ENCODE results near the gene SPTBN5.

DNA sequence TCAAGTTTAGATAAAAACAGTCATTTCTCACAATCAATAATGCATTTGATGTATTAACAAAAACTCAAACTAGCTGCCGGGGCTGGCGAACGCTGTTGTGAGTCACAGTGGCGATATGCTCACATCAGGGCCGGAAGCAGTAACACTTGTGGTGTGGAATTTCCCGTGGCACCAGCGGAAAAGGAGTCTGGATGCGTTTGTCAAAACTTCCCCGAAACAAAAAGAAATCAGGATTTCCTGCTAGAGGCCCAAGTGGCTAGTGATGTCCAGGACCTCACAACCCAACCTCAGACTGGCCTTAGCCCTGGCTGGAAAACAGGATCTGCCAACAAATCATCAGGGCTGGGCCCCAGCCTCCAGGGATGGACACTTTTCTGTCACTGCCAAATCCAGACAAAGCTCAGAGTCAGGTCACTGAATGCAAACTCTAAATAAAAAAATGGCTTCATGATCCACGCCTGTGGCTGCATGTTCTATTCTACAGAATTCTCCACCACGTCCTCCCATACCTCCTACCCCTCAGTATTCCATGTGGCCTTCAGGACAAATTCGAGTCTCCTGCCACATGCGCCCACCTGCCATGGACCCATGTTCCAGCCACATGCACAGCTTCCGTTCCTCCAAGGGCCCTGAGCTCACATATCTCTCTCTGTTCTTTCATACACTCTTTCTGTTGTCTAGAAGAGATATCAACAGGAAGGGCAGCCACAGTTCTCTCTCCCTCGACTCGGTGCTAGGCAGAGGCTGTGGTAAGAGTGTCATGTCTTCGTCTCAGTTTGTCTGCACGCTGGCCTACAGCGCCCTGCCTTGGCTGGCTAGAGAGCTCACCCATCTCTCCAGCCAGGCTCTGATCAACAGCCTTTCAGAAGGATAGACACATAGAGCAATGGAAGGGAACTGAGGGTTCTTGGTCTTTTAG, 43.1 kb upstream of the SPTBN5 start:
- no peak for TF ChIP-seq CTCF (IDR thresholded peaks at IDR 0.05)
- no peak for TF ChIP-seq ZFX (IDR thresholded peaks at IDR 0.05; ENCODE audit: borderline replicate concordance)
